ENCODE measurements around the gene WDR86.

Gene WDR86

GRCh38 chr7:151423226-151423625 is 13.4 kb upstream of the WDR86 start:
- peak overlapping the region in 1 of 3 experiments; percentile 32 for H3K27ac Mint-ChIP-seq
- H3K4me3 Mint-ChIP-seq = no peak overlapping the region
- H3K36me3 Mint-ChIP-seq (ENCODE audit: low read depth) = peaks cover 16% of the 10 kb centered on the region
- H3K9me3 Mint-ChIP-seq = peaks cover 28% of the 10 kb centered on the region
- TF ChIP-seq, protein P1, sequence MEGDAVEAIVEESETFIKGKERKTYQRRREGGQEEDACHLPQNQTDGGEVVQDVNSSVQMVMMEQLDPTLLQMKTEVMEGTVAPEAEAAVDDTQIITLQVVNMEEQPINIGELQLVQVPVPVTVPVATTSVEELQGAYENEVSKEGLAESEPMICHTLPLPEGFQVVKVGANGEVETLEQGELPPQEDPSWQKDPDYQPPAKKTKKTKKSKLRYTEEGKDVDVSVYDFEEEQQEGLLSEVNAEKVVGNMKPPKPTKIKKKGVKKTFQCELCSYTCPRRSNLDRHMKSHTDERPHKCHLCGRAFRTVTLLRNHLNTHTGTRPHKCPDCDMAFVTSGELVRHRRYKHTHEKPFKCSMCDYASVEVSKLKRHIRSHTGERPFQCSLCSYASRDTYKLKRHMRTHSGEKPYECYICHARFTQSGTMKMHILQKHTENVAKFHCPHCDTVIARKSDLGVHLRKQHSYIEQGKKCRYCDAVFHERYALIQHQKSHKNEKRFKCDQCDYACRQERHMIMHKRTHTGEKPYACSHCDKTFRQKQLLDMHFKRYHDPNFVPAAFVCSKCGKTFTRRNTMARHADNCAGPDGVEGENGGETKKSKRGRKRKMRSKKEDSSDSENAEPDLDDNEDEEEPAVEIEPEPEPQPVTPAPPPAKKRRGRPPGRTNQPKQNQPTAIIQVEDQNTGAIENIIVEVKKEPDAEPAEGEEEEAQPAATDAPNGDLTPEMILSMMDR (IDR thresholded peaks at IDR 0.05; ENCODE audit: unreplicated experiment in 3 of 3) = no peak
- H3K4me1 Mint-ChIP-seq = peaks cover 18% of the 10 kb centered on the region
- H3K27me3 Mint-ChIP-seq (ENCODE audit: low read depth) = peaks cover 4% of the 10 kb centered on the region

GRCh38 chr7:151422212-151422611 is 12.4 kb upstream of the WDR86 start:
- Mint-ChIP-seq H3K36me3 (ENCODE audit: low read depth) (peaks cover 22% of the 10 kb centered on the region), H3K27me3 (ENCODE audit: low read depth) (peaks cover 9% of the 10 kb centered on the region), H3K9me3 (peaks cover 33% of the 10 kb centered on the region), H3K4me1 (peaks cover 13% of the 10 kb centered on the region), H3K4me3 (no peak overlapping the region), H3K27ac (no peak overlapping the region)
- TF ChIP-seq, protein P1 (IDR thresholded peaks at IDR 0.05; ENCODE audit: unreplicated experiment in 3 of 3) = no peak

DNA sequence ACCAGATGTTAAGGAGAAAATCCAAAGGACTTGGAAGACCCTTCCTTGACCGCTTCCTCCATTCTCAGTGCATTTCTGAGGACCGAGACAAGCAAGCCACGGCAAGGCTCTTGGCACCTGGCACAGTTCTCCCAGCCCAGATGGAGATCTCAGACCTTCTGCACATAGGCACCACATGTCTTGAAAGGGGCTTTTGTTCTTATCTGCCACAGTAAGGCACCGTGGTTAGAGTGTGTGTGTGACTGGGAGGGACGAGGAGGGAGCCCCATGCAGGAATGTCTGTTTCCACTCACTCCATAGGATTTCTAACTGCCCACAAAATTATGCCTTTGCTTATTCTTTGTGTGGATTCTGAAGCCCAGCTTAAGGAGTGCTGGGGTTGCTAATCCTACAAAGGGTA is 10.3 kb upstream of the WDR86 start:
- H3K4me3 Mint-ChIP-seq = no peak overlapping the region
- peaks cover 14% of the 10 kb centered on the region for H3K4me1 Mint-ChIP-seq
- H3K27me3 Mint-ChIP-seq (ENCODE audit: low read depth) = peaks cover 9% of the 10 kb centered on the region
- TF ChIP-seq, protein P1 (IDR thresholded peaks at IDR 0.05; ENCODE audit: unreplicated experiment in 3 of 3) = no peak
- H3K27ac Mint-ChIP-seq = no peak overlapping the region
- peaks cover 28% of the 10 kb centered on the region for H3K36me3 Mint-ChIP-seq (ENCODE audit: low read depth)
- H3K9me3 Mint-ChIP-seq = peaks cover 39% of the 10 kb centered on the region

- TF ChIP-seq, protein P1 (IDR thresholded peaks at IDR 0.05; ENCODE audit: unreplicated experiment in 3 of 3) = no peak
- Mint-ChIP-seq H3K36me3 (ENCODE audit: low read depth) (peaks cover 22% of the 10 kb centered on the region), H3K27ac (peak overlapping the region; percentile 66 to 93 (median 73)), H3K27me3 (ENCODE audit: low read depth) (peaks cover 17% of the 10 kb centered on the region), H3K9me3 (peaks cover 27% of the 10 kb centered on the region), H3K4me3 (no peak overlapping the region), H3K4me1 (peaks cover 14% of the 10 kb centered on the region)
These were observed 7.1 kb upstream of the WDR86 start for GRCh38 chr7:151416941-151417315.

- TF ChIP-seq, protein P1 (IDR thresholded peaks at IDR 0.05; ENCODE audit: unreplicated experiment in 3 of 3) = no peak
- peaks cover 21% of the 10 kb centered on the region for H3K9me3 Mint-ChIP-seq
- no peak overlapping the region for H3K4me3 Mint-ChIP-seq
- H3K27ac Mint-ChIP-seq = peak overlapping the region; percentile 66 to 93 (median 73)
- H3K36me3 Mint-ChIP-seq (ENCODE audit: low read depth) = peaks cover 18% of the 10 kb centered on the region
- H3K27me3 Mint-ChIP-seq (ENCODE audit: low read depth) = peaks cover 24% of the 10 kb centered on the region
- H3K4me1 Mint-ChIP-seq = peaks cover 14% of the 10 kb centered on the region
These were observed 6.5 kb upstream of the WDR86 start for GRCh38 chr7:151416112-151416940.

All from nephron (organoid).